Body of pancreas (tissue), 4 donors: ENCODE data around the gene ADAMTSL5.

Experiments used
- CTCF ChIP-seq, 7 experiments: fragments of 450-650 bp in 4 of 7; fragments of 200-600 bp in 3 of 7; sonication (generic) in 3 of 7; IDR thresholded peaks; one replicate each; pipeline ENCODE4 v1.5.1; 2016 to 2019; ENCODE audit warnings: antibody characterized with exemption in 7 of 7
- POLR2A ChIP-seq, 3 donors: fragments of 450-650 bp; IDR thresholded peaks; one replicate each; pipeline ENCODE4 v1.6.1; 2016; ENCODE audit warnings: antibody characterized with exemption in 3 of 3, mild to moderate bottlenecking in 2 of 3

- TF ChIP-seq CTCF (IDR thresholded peaks at IDR 0.05) (no peak), POLR2A (IDR thresholded peaks at IDR 0.05) (no peak)
These were observed 42.4 kb downstream of the ADAMTSL5 start for GRCh38 chr19:1470305-1471009.
